ENCODE measurements around the gene UGT1A1. TPM values are rescaled to one million over a fixed set of nuclear protein-coding genes. Genes with fewer than 3 reads are reported as not detected.

The UGT1A1 gene
- polyA plus RNA-seq, 2 of the 4 experiments (the other 2 are of a cell fraction) = 1.9 TPM

DNA sequence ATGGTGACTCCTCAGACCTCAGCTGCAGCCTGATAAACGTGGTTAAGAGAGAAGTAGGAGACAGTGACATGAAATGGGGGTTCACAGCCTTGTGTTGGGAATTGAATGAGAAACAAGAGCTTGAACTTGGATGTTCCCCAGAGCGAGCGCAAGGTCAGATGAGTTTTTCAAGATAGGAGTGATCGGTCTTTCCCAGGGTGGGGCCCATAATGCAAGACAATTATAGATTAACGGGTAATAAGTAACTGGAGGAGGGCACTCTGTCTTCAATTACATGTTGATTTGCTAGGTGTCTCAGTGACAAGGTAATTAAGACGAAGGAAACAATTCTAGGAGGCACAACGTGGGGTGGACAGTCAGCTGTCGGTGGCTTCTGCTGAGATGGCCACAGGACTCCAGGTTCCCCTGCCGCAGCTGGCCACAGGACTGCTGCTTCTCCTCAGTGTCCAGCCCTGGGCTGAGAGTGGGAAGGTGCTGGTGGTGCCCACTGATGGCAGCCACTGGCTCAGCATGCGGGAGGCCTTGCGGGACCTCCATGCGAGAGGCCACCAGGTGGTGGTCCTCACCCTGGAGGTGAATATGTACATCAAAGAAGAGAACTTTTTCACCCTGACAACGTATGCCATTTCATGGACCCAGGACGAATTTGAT, 47.3 kb upstream of the UGT1A1 start, which contains the start of gene UGT1A5:
Gene UGT1A5 (plus strand): TSS at position 297 of the 651 bp plus-strand sequence. CDS start 85 bp downstream, at position 382.
- TF ChIP-seq JUNB (IDR thresholded peaks at IDR 0.05) (no peak), RCOR1 (IDR thresholded peaks at IDR 0.05; ENCODE audit: low read depth, low read length) (no peak), EP300 (IDR thresholded peaks at IDR 0.05) (no peak), MAFK (IDR thresholded peaks at IDR 0.05; ENCODE audit: partially characterized antibody) (no peak), POLR2A (IDR thresholded peaks at IDR 0.05; ENCODE audit: low read length) (no peak)
- TF ChIP-seq, protein P1, sequence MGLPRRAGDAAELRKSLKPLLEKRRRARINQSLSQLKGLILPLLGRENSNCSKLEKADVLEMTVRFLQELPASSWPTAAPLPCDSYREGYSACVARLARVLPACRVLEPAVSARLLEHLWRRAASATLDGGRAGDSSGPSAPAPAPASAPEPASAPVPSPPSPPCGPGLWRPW (IDR thresholded peaks at IDR 0.05) = no peak
- TF ChIP-seq, protein P2, sequence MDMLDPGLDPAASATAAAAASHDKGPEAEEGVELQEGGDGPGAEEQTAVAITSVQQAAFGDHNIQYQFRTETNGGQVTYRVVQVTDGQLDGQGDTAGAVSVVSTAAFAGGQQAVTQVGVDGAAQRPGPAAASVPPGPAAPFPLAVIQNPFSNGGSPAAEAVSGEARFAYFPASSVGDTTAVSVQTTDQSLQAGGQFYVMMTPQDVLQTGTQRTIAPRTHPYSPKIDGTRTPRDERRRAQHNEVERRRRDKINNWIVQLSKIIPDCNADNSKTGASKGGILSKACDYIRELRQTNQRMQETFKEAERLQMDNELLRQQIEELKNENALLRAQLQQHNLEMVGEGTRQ (IDR thresholded peaks at IDR 0.05) = no peak
- POLR2A ChIA-PET = no interaction called here
- Histone ChIP-seq H3K4me3 (no peak within 1 kb of the TSS), H3K4me2 (no peak within 1 kb of the TSS), H3K27ac (peak within 1 kb of the TSS; percentile 98 to 100), H3K4me1 (peaks cover 40% of the 10 kb centered on the region), H3K9me3 (peaks cover 17% of the 10 kb centered on the region)
- CTCF ChIA-PET = interaction anchor here (1.1 to 2.9 kb wide), 16 partner anchors 14 to 291 kb away, joined by 3 to 16 read pairs (median 4); partner anchors contain the start of gene UGT1A3
- no peak for FAIRE-seq
- DNase-seq (ENCODE audit: low read depth in 1 of 2, low spot score in 1 of 2) = no peak
- 89% methylated on average over 14 of the region's 14 CpGs for WGBS (ENCODE audit: missing lambda C conversion rate)
- ATAC-seq = no peak

DNA sequence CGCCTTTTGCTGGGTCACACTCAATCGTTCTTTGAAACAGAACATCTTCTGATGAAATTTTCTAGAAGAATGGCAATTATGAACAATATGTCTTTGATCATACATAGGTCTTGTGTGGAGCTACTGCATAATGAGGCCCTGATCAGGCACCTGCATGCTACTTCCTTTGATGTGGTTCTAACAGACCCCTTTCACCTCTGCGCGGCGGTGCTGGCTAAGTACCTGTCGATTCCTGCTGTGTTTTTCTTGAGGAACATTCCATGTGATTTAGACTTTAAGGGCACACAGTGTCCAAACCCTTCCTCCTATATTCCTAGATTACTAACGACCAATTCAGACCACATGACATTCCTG, 46.8 kb upstream of the UGT1A1 start:
- H3K27ac ChIP-seq = peak overlapping the region; percentile 98 to 100
- ATAC-seq = no peak
- POLR2A ChIA-PET = no interaction called here
- H3K9me3 ChIP-seq = peaks cover 17% of the 10 kb centered on the region
- H3K4me1 ChIP-seq = peaks cover 35% of the 10 kb centered on the region
- CTCF ChIA-PET = no interaction called here
- H3K4me2 ChIP-seq = no peak overlapping the region
- TF ChIP-seq SMC3 (IDR thresholded peaks at IDR 0.05) = no peak
- TF ChIP-seq RAD21 (conservative IDR thresholded peaks at IDR 0.05 in 1 of 2, IDR thresholded peaks at IDR 0.05 in 1 of 2) = no peak
- no peak for TF ChIP-seq BHLHE40 (IDR thresholded peaks at IDR 0.05; ENCODE audit: low read depth, low read length)
- no peak for TF ChIP-seq HEYL (CRISPR knock-in tag; IDR thresholded peaks at IDR 0.05)
- no peak for DNase-seq (ENCODE audit: low read depth in 1 of 2, low spot score in 1 of 2)
- no peak for FAIRE-seq
- 93% methylated on average over 7 of the region's 7 CpGs for WGBS (ENCODE audit: missing lambda C conversion rate)
- H3K4me3 ChIP-seq = no peak overlapping the region

DNA sequence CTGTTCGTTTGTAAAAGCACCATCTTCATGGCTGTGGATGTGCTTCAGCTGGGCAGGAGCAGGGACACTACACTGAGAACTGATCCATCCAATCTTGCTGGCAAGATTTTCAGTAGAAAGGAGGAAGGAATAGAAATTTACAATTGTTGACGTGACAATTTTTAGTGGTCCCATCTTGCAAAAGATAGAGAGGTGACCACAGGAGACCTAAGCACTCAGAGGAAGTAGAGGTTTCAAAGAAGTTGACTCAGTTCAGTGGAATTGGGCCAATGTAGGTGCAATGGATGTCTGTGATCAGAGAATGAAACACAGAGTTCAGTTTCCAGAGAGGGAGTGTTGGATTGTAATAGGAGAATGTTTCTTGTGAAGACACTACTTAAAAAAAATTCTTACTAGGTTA, 45.9 kb upstream of the UGT1A1 start:
- CTCF ChIA-PET = no interaction called here
- ATAC-seq (no peak), DNase-seq (ENCODE audit: low read depth in 1 of 2, low spot score in 1 of 2) (no peak), FAIRE-seq (no peak)
- no peak overlapping the region for H3K4me2 ChIP-seq
- TF ChIP-seq FOSL2 (IDR thresholded peaks at IDR 0.05) (no peak), FOSL2 (CRISPR knock-in tag; IDR thresholded peaks at IDR 0.05) (no peak), EHMT2 (IDR thresholded peaks at IDR 0.05; ENCODE audit: low read depth) (no peak), CEBPB (IDR thresholded peaks at IDR 0.05) (no peak), ESRRA (IDR thresholded peaks at IDR 0.05; ENCODE audit: borderline replicate concordance, low read length) (no peak), CBX8 (IDR thresholded peaks at IDR 0.05) (no peak), ZSCAN20 (CRISPR knock-in tag; IDR thresholded peaks at IDR 0.05) (no peak), FOXS1 (CRISPR knock-in tag; IDR thresholded peaks at IDR 0.05) (no peak), EP300 (IDR thresholded peaks at IDR 0.05) (no peak), ZFP36 (IDR thresholded peaks at IDR 0.05; ENCODE audit: borderline replicate concordance, partially characterized antibody) (no peak)
- TF ChIP-seq, protein P3, sequence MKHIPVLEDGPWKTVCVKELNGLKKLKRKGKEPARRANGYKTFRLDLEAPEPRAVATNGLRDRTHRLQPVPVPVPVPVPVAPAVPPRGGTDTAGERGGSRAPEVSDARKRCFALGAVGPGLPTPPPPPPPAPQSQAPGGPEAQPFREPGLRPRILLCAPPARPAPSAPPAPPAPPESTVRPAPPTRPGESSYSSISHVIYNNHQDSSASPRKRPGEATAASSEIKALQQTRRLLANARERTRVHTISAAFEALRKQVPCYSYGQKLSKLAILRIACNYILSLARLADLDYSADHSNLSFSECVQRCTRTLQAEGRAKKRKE (CRISPR knock-in tag; IDR thresholded peaks at IDR 0.05; ENCODE audit: low read depth) = no peak
- TF ChIP-seq, protein P4, sequence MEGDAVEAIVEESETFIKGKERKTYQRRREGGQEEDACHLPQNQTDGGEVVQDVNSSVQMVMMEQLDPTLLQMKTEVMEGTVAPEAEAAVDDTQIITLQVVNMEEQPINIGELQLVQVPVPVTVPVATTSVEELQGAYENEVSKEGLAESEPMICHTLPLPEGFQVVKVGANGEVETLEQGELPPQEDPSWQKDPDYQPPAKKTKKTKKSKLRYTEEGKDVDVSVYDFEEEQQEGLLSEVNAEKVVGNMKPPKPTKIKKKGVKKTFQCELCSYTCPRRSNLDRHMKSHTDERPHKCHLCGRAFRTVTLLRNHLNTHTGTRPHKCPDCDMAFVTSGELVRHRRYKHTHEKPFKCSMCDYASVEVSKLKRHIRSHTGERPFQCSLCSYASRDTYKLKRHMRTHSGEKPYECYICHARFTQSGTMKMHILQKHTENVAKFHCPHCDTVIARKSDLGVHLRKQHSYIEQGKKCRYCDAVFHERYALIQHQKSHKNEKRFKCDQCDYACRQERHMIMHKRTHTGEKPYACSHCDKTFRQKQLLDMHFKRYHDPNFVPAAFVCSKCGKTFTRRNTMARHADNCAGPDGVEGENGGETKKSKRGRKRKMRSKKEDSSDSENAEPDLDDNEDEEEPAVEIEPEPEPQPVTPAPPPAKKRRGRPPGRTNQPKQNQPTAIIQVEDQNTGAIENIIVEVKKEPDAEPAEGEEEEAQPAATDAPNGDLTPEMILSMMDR (IDR thresholded peaks at IDR 0.05) = no peak
- H3K4me1 ChIP-seq = peaks cover 26% of the 10 kb centered on the region
- POLR2A ChIA-PET = no interaction called here
- H3K9me3 ChIP-seq = peaks cover 15% of the 10 kb centered on the region; the same call in 2 of the 3 replicates
- H3K4me3 ChIP-seq = no peak overlapping the region
- H3K27ac ChIP-seq = peak overlapping the region; percentile 98 to 100
- WGBS (ENCODE audit: missing lambda C conversion rate) = 92% methylated on average over 2 of the region's 2 CpGs

Data from A549 (cell line).